Endothelial cell of umbilical vein (primary cell): ENCODE results near the gene SELENOV. TPM values are rescaled to one million over a fixed set of nuclear protein-coding genes. Genes with fewer than 3 reads are reported as not detected.

Source experiments
- BruUV-seq: library from RNA; stranded (reverse); fragments of 400-500 nt; replicated peaks from 2 replicates; lab custom pipeline; 2021; lab: Mats Ljungman, UMichigan
- CTCF ChIA-PET: fragments of 300-600, 350-600 bp; sonication (Branson Sonifier 250); formaldehyde crosslinking; loops from one replicate; lab custom pipeline; 2021; ENCODE audit warnings: antibody characterized with exemption, inconsistent platforms; lab: Charles Lee
- POLR2A ChIA-PET: fragments of 300-600, 350-600 bp; sonication (Branson Sonifier 250); formaldehyde crosslinking; loops from one replicate; lab custom pipeline; 2021; ENCODE audit warnings: antibody characterized with exemption, inconsistent platforms; lab: Charles Lee
- DNase-seq: peaks from one replicate; pipeline ENCODE4 v3.0.0-alpha.2; 2011; ENCODE audit warnings: low read depth, low spot score
- FAIRE-seq: peaks from 2 replicates; lab custom pipeline; 2011; peaks lifted over from hg19 to GRCh38; lab: Jason Lieb, UNC
- H2AFZ ChIP-seq: 2 replicates; pipeline ENCODE4 v1.6.0; 2012; ENCODE audit warnings: low read depth, low read length, control low read depth, inconsistent platforms
- H3K27ac ChIP-seq: 2 replicates; pipeline ENCODE4 v1.5.1; 2011; ENCODE audit warnings: low read depth, mild to moderate bottlenecking, control low read depth, low read length, moderate library complexity; ENCODE audit not compliant: insufficient read depth
- H3K27me3 ChIP-seq, 2 experiments: 2 replicates each; pipeline versions ENCODE4 v1.6.0 to v1.6.1; 2011; ENCODE audit warnings: low read length in 2 of 2, mixed read lengths in 1 of 2; ENCODE audit not compliant: control insufficient read depth in 2 of 2, insufficient read depth in 2 of 2
- H3K36me3 ChIP-seq, 2 experiments: 2 replicates in 1 of 2; 3 replicates in 1 of 2; pipeline ENCODE4 v1.5.1; 2011; ENCODE audit warnings: low read length in 2 of 2, mild to moderate bottlenecking in 1 of 2, moderate library complexity in 1 of 2; ENCODE audit not compliant: control insufficient read depth in 2 of 2, insufficient read depth in 2 of 2; ENCODE audit errors: extremely low read depth in 1 of 2
- H3K4me1 ChIP-seq: 3 replicates; pipeline ENCODE4 v1.5.1; 2011; ENCODE audit warnings: mild to moderate bottlenecking, low read length; ENCODE audit not compliant: control insufficient read depth, insufficient read depth; ENCODE audit errors: extremely low read depth
- H3K4me2 ChIP-seq: 2 replicates; pipeline ENCODE4 v1.6.1; 2011; ENCODE audit warnings: low read length, control low read depth, mixed read lengths; ENCODE audit not compliant: insufficient read depth
- H3K4me3 ChIP-seq, 3 experiments: fragments of 200-600 bp in 1 of 3; sonication (generic), shearing (Covaris generic) in 1 of 3; replicated peaks in 1 of 3; 2 replicates each; pipeline ENCODE4 v1.5.1; 2011 to 2016; ENCODE audit warnings: control low read depth in 3 of 3, low read length in 3 of 3, mild to moderate bottlenecking in 2 of 3, inconsistent platforms in 1 of 3, low read depth in 1 of 3, moderate library complexity in 1 of 3; ENCODE audit not compliant: insufficient read depth in 1 of 3
- H3K79me2 ChIP-seq: 2 replicates; pipeline ENCODE4 v1.6.0; 2012; ENCODE audit warnings: low read length, inconsistent platforms; ENCODE audit not compliant: control insufficient read depth, insufficient read depth
- H3K9ac ChIP-seq: replicated peaks from 2 replicates; pipeline ENCODE3; 2011; ENCODE audit warnings: low read length, control low read depth; ENCODE audit not compliant: insufficient read depth; ENCODE audit errors: extremely low read depth
- H3K9me1 ChIP-seq: replicated peaks from 3 replicates; pipeline ENCODE4 v1.6.0; 2011; ENCODE audit warnings: mild to moderate bottlenecking, low read length; ENCODE audit not compliant: control insufficient read depth, insufficient read depth; ENCODE audit errors: extremely low read depth
- H3K9me3 ChIP-seq: replicated peaks from 2 replicates; pipeline ENCODE4 v1.5.1; 2012; ENCODE audit warnings: low read length, inconsistent platforms; ENCODE audit not compliant: control insufficient read depth, insufficient read depth
- H4K20me1 ChIP-seq: replicated peaks from 2 replicates; pipeline ENCODE3; 2011; ENCODE audit warnings: mild to moderate bottlenecking, low read length; ENCODE audit not compliant: control insufficient read depth, insufficient read depth; ENCODE audit errors: extremely low read depth
- EZH2 ChIP-seq: IDR thresholded peaks from 2 replicates; pipeline ENCODE4 v1.6.1; 2012; ENCODE audit warnings: borderline replicate concordance, low read depth, mild to moderate bottlenecking, moderate library complexity, low read length, inconsistent platforms; ENCODE audit not compliant: severe bottlenecking
- FOS ChIP-seq: IDR thresholded peaks from 2 replicates; pipeline ENCODE4 v1.6.1; 2011; ENCODE audit warnings: mild to moderate bottlenecking, low read length, moderate library complexity, borderline replicate concordance; ENCODE audit not compliant: insufficient read depth
- GATA2 ChIP-seq: IDR thresholded peaks from 2 replicates; pipeline ENCODE4 v1.7.0; 2011; ENCODE audit warnings: low read depth, mild to moderate bottlenecking, moderate library complexity, mixed read lengths, low read length; ENCODE audit not compliant: insufficient read length, insufficient read depth
- JUN ChIP-seq: IDR thresholded peaks from 2 replicates; pipeline ENCODE4 v1.6.1; 2011; ENCODE audit warnings: borderline replicate concordance, low read depth; ENCODE audit not compliant: insufficient read length, insufficient read depth
- MYC ChIP-seq: IDR thresholded peaks from one replicate; pipeline ENCODE4 v1.6.1; 2011; ENCODE audit warnings: mild to moderate bottlenecking, low read depth, low read length
- POLR2A ChIP-seq: IDR thresholded peaks from 2 replicates; pipeline ENCODE4 v1.6.1; 2012; ENCODE audit warnings: low read depth, mild to moderate bottlenecking, control low read depth, low read length
- POLR2AphosphoS5 ChIP-seq: IDR thresholded peaks from 2 replicates; pipeline ENCODE4 v1.6.1; 2012; ENCODE audit warnings: low read depth, mild to moderate bottlenecking, control low read depth, low read length, moderate library complexity; ENCODE audit not compliant: insufficient read depth
- dilution Hi-C: fragments of 300-500 bp; cut with MboI; formaldehyde crosslinking; loops from one replicate; pipeline ENCODE4 v1.15.0; 2019; ENCODE audit warnings: low sequenced_read_pairs; ENCODE audit not compliant: extremely low pct_ligation_motif_present
- intact Hi-C: fragments of 100-400 bp; cut with micrococcal nuclease; formaldehyde crosslinking; loops from one replicate; pipeline ENCODE4 v1.10.0; 2022
- polyA plus RNA-seq, 4 experiments: library from polyadenylated mRNA; depleted of rRNA in 3 of 4; stranded (reverse) in 3 of 4; unstranded in 1 of 4; fragments of >200 nt; gene quantifications; 2 replicates each; pipeline versions ENCODE4 v1.2.1 to v1.2.3, GENCODE V29; 2011 to 2012; ENCODE audit warnings: missing spikeins in 1 of 4
- total RNA-seq: library from RNA; stranded (reverse); gene quantifications from 2 replicates; pipeline ENCODE4 v1.2.3, GENCODE V29; 2021
- TF ChIP-seq, protein P1 (sequence below), 2 donors: IDR thresholded peaks; 1 replicate in 1 of 2; 2 replicates in 1 of 2; pipeline ENCODE4 v1.5.1; 2011; ENCODE audit warnings: low read length in 2 of 2, mild to moderate bottlenecking in 2 of 2, moderate library complexity in 2 of 2, control low read depth in 1 of 2, inconsistent platforms in 1 of 2, low read depth in 1 of 2; ENCODE audit not compliant: insufficient read depth in 1 of 2; ENCODE audit errors: extremely low read depth in 1 of 2
- TF ChIP-seq, protein P2 (sequence below): IDR thresholded peaks from 2 replicates; pipeline ENCODE4 v1.6.1; 2011; ENCODE audit not compliant: insufficient read depth, insufficient read length

SELENOV gene
- total and polyA plus RNA-seq, 2 donors (not counting 3 experiments of a cell fraction or from before 2014, with no cell fraction given) = not detected

DNA sequence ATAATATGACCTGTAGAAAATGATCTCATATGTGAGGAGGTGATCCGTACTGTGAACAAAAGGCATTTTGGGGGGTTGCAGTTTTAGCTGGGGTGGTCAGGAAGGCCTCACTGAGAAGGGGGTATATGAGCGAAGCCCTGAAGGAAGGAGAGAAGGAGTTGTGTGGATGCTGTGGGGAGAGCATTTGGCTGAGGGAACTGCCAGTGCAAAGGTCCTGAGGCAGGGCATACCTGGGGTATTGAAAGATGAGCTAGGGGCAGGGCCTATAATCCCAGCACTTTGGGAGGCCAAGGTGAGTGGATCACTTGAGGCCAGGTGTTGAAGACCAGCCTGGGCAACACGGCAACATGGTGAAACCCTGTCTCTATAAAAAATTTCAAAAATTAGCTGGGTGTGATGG, 2.5 kb downstream of the SELENOV start:
- dilution Hi-C loops (no loop called here), intact Hi-C loops (no loop called here)
- Histone ChIP-seq H3K9ac (no peak overlapping the region), H3K9me1 (no peaks in the 10 kb centered on the region), H4K20me1 (no peaks in the 10 kb centered on the region), H3K36me3 (no peaks in the 10 kb centered on the region), H2AFZ (no peak overlapping the region), H3K4me1 (no peaks in the 10 kb centered on the region), H3K79me2 (no peaks in the 10 kb centered on the region), H3K4me3 (no peak overlapping the region), H3K27ac (no peak overlapping the region), H3K27me3 (peaks cover 42 to 48% of the 10 kb centered on the region in 2 experiments), H3K4me2 (no peak overlapping the region), H3K9me3 (no peaks in the 10 kb centered on the region)
- POLR2A ChIA-PET = no interaction called here
- TF ChIP-seq EZH2 (no peak), POLR2AphosphoS5 (no peak), JUN (no peak), FOS (no peak), GATA2 (no peak), MYC (no peak), POLR2A (no peak)
- TF ChIP-seq, protein P1, sequence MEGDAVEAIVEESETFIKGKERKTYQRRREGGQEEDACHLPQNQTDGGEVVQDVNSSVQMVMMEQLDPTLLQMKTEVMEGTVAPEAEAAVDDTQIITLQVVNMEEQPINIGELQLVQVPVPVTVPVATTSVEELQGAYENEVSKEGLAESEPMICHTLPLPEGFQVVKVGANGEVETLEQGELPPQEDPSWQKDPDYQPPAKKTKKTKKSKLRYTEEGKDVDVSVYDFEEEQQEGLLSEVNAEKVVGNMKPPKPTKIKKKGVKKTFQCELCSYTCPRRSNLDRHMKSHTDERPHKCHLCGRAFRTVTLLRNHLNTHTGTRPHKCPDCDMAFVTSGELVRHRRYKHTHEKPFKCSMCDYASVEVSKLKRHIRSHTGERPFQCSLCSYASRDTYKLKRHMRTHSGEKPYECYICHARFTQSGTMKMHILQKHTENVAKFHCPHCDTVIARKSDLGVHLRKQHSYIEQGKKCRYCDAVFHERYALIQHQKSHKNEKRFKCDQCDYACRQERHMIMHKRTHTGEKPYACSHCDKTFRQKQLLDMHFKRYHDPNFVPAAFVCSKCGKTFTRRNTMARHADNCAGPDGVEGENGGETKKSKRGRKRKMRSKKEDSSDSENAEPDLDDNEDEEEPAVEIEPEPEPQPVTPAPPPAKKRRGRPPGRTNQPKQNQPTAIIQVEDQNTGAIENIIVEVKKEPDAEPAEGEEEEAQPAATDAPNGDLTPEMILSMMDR (IDR thresholded peaks at IDR 0.05; ENCODE audit: extremely low read depth in 1 of 2, insufficient read depth in 1 of 2, low read depth in 1 of 2, low read length in 2 of 2) = no peak
- TF ChIP-seq, protein P2, sequence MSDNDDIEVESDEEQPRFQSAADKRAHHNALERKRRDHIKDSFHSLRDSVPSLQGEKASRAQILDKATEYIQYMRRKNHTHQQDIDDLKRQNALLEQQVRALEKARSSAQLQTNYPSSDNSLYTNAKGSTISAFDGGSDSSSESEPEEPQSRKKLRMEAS = no peak
- FAIRE-seq (no peak), DNase-seq (no peak)
- CTCF ChIA-PET = interaction anchor here (0.9 kb wide), 1 partner anchor 11 kb away, joined by 4 read pairs; no protein-coding TSS in a partner anchor
- no TSS peak for BruUV-seq
